H9 (cell line): ENCODE data around the gene PAQR3. TPM values are rescaled to one million over a fixed set of nuclear protein-coding genes. Genes with fewer than 3 reads are reported as not detected.

Source experiments
- DNase-seq: peaks from one replicate; pipeline ENCODE4 v3.0.0-alpha.2; 2017
- H2AFZ ChIP-seq: one replicate; pipeline ENCODE4 v1.6.1; 2013; ENCODE audit warnings: mild to moderate bottlenecking, low read length, control low read depth, moderate library complexity
- H2AK5ac ChIP-seq: 2 replicates; pipeline ENCODE4 v1.6.1; 2013; ENCODE audit warnings: low read length, control low read depth, mixed read lengths; ENCODE audit not compliant: insufficient read length
- H2BK120ac ChIP-seq: one replicate; pipeline ENCODE4 v1.6.1; 2013; ENCODE audit warnings: low read depth, mild to moderate bottlenecking, low read length, control low read depth, inconsistent platforms; ENCODE audit not compliant: poor library complexity, severe bottlenecking
- H2BK12ac ChIP-seq: 2 replicates; pipeline ENCODE4 v1.6.1; 2013; ENCODE audit warnings: low read length, control low read depth, mixed read lengths, low read depth; ENCODE audit not compliant: insufficient read length
- H2BK15ac ChIP-seq: 2 replicates; pipeline ENCODE4 v1.6.1; 2013; ENCODE audit warnings: low read depth, low read length, control low read depth
- H2BK20ac ChIP-seq: one replicate; pipeline ENCODE4 v1.6.1; 2013; ENCODE audit warnings: low read depth, mild to moderate bottlenecking, low read length, control low read depth, inconsistent platforms; ENCODE audit not compliant: poor library complexity, severe bottlenecking
- H2BK5ac ChIP-seq: 2 replicates; pipeline ENCODE4 v1.6.1; 2013; ENCODE audit warnings: low read length, control low read depth, mixed read lengths; ENCODE audit not compliant: insufficient read length
- H3K14ac ChIP-seq: 2 replicates; pipeline ENCODE4 v1.6.1; 2013; ENCODE audit warnings: low read length, control low read depth; ENCODE audit not compliant: insufficient read depth
- H3K18ac ChIP-seq: 2 replicates; pipeline ENCODE4 v1.6.1; 2013; ENCODE audit warnings: low read depth, mild to moderate bottlenecking, mixed read lengths, low read length, control low read depth; ENCODE audit not compliant: insufficient read length
- H3K23ac ChIP-seq: 2 replicates; pipeline ENCODE4 v1.6.1; 2013; ENCODE audit warnings: low read length, control low read depth, mixed read lengths, low read depth; ENCODE audit not compliant: insufficient read length
- H3K23me2 ChIP-seq: 2 replicates; pipeline ENCODE4 v1.6.1; 2013; ENCODE audit warnings: low read depth, mild to moderate bottlenecking, mixed read lengths, low read length, control low read depth; ENCODE audit not compliant: insufficient read length, poor library complexity, severe bottlenecking
- H3K27ac ChIP-seq: 2 replicates; pipeline ENCODE4 v1.5.1; 2013; ENCODE audit warnings: low read length, control low read depth, mixed read lengths, low read depth; ENCODE audit not compliant: insufficient read length
- H3K27me3 ChIP-seq: 2 replicates; pipeline ENCODE4 v1.6.1; 2013; ENCODE audit warnings: low read length, control low read depth, inconsistent platforms; ENCODE audit not compliant: insufficient read depth
- H3K4ac ChIP-seq: 2 replicates; pipeline ENCODE4 v1.6.1; 2013; ENCODE audit warnings: low read depth, mild to moderate bottlenecking, control low read depth, inconsistent platforms, low read length, moderate library complexity
- H3K4me1 ChIP-seq: 2 replicates; pipeline ENCODE4 v1.6.1; 2013; ENCODE audit warnings: low read length, control low read depth, inconsistent platforms; ENCODE audit not compliant: insufficient read depth
- H3K4me2 ChIP-seq: 2 replicates; pipeline ENCODE4 v1.6.1; 2013; ENCODE audit warnings: low read length, control low read depth, mixed read lengths; ENCODE audit not compliant: insufficient read length, insufficient read depth
- H3K56ac ChIP-seq: 2 replicates; pipeline ENCODE4 v1.6.1; 2013; ENCODE audit warnings: low read depth, mild to moderate bottlenecking, mixed read lengths, low read length, control low read depth; ENCODE audit not compliant: insufficient read length
- H3K79me1 ChIP-seq: 2 replicates; pipeline ENCODE4 v1.6.1; 2013; ENCODE audit warnings: low read depth, mild to moderate bottlenecking, moderate library complexity, low read length, control low read depth, inconsistent platforms; ENCODE audit not compliant: insufficient read depth, poor library complexity, severe bottlenecking
- H3K79me2 ChIP-seq: 2 replicates; pipeline ENCODE4 v1.6.1; 2013; ENCODE audit warnings: low read length, control low read depth, inconsistent platforms; ENCODE audit not compliant: insufficient read depth
- H3K9ac ChIP-seq: 2 replicates; pipeline ENCODE4 v1.6.1; 2013; ENCODE audit warnings: low read length, control low read depth, mixed read lengths; ENCODE audit not compliant: insufficient read length; ENCODE audit errors: extremely low read depth
- H3K9me3 ChIP-seq: one replicate; pipeline ENCODE4 v1.6.1; 2013; ENCODE audit warnings: low read depth, low read length, inconsistent platforms; ENCODE audit not compliant: control insufficient read depth
- H3T11ph ChIP-seq: one replicate; pipeline ENCODE4 v1.6.1; 2013; ENCODE audit warnings: mild to moderate bottlenecking, low read length, control low read depth, inconsistent platforms
- H4K20me1 ChIP-seq: one replicate; pipeline ENCODE4 v1.6.1; 2013; ENCODE audit not compliant: control insufficient read depth, insufficient read length, insufficient read depth
- H4K5ac ChIP-seq: 2 replicates; pipeline ENCODE4 v1.6.1; 2013; ENCODE audit warnings: low read depth, mild to moderate bottlenecking, mixed read lengths, low read length, control low read depth; ENCODE audit not compliant: insufficient read length
- H4K8ac ChIP-seq: replicated peaks from 2 replicates; pipeline ENCODE4 v1.6.1; 2013; ENCODE audit warnings: low read length, control low read depth, mixed read lengths, low read depth; ENCODE audit not compliant: insufficient read length
- H4K91ac ChIP-seq: 2 replicates; pipeline ENCODE4 v1.6.1; 2013; ENCODE audit warnings: low read depth, mild to moderate bottlenecking, moderate library complexity, mixed read lengths, low read length, control low read depth; ENCODE audit not compliant: insufficient read length
- H3K27ac Mint-ChIP-seq, 3 experiments: 2 replicates in 2 of 3; 3 replicates in 1 of 3; pipeline ENCODE4 v1.8.0; 2020 to 2021; ENCODE audit warnings: mixed read lengths in 3 of 3, mild to moderate bottlenecking in 1 of 3, moderate library complexity in 1 of 3
- H3K27me3 Mint-ChIP-seq: 2 replicates; pipeline ENCODE4 v1.8.0; 2021; ENCODE audit warnings: low read depth, mild to moderate bottlenecking, moderate library complexity, mixed read lengths
- H3K36me3 Mint-ChIP-seq, 3 experiments: 2 replicates in 2 of 3; 3 replicates in 1 of 3; pipeline ENCODE4 v1.8.0; 2020 to 2021; ENCODE audit warnings: low read depth in 3 of 3, mixed read lengths in 3 of 3; ENCODE audit not compliant: insufficient read depth in 1 of 3
- H3K4me1 Mint-ChIP-seq, 2 experiments: 2 replicates each; pipeline ENCODE4 v1.8.0; 2020; ENCODE audit warnings: mixed read lengths in 2 of 2
- H3K4me3 Mint-ChIP-seq, 2 experiments: 2 replicates in 1 of 2; 3 replicates in 1 of 2; pipeline ENCODE4 v1.8.0; 2020 to 2021; ENCODE audit warnings: mild to moderate bottlenecking in 2 of 2, mixed read lengths in 2 of 2, moderate library complexity in 1 of 2
- H3K9me3 Mint-ChIP-seq, 2 experiments: 2 replicates in 1 of 2; 3 replicates in 1 of 2; pipeline ENCODE4 v1.8.0; 2020; ENCODE audit warnings: mild to moderate bottlenecking in 2 of 2, mixed read lengths in 2 of 2, moderate library complexity in 1 of 2
- CTCF ChIP-seq: fragments of 200-600 bp; sonication (generic); conservative IDR thresholded peaks from 3 replicates; pipeline ENCODE4 v1.8.0; 2021; ENCODE audit warnings: antibody characterized with exemption, mild to moderate bottlenecking
- WGBS: extraction: QIAGEN DNeasy Blood & Tissue Kit; methylation state at CpG from one replicate; pipeline ENCODE4 v1.1.7; 2013; ENCODE audit warnings: missing lambda C conversion rate, low lambda C conversion rate, mixed read lengths; ENCODE audit not compliant: insufficient read length; ENCODE audit errors: extremely low coverage; 5-methylcytosine and 5-hydroxymethylcytosine counted together
- total RNA-seq: library from RNA; stranded (reverse); gene quantifications from 2 replicates; pipeline ENCODE4 v1.2.1, GENCODE V29; 2021

Gene PAQR3
- total RNA-seq, 1 experiment from 2014 or later = 26.3 TPM

GRCh38 chr4:78984593-78984992 is 45.4 kb upstream of the PAQR3 start:
- Mint-ChIP-seq H3K27me3 (peaks cover 4% of the 10 kb centered on the region; the same call in 1 of the 2 replicates), H3K4me1 (no peaks in the 10 kb centered on the region), H3K4me3 (no peak overlapping the region), H3K36me3 (peaks cover 5 to 7% (median 7%) of the 10 kb centered on the region in 3 experiments; a peak in 6 of 7 replicates), H3K9me3 (peaks cover 14 to 16% of the 10 kb centered on the region in 2 experiments), H3K27ac (no peak overlapping the region)
- no peaks in the 10 kb centered on the region for H4K20me1 ChIP-seq
- no peak overlapping the region for H3K23ac ChIP-seq
- H2BK12ac ChIP-seq = no peak overlapping the region
- H3K4me1 ChIP-seq = no peaks in the 10 kb centered on the region
- no peak overlapping the region for H2BK20ac ChIP-seq
- no peak overlapping the region for H4K91ac ChIP-seq
- no CpG with 5 or more reads among the region's 2 CpGs for WGBS
- H3K27me3 ChIP-seq = no peaks in the 10 kb centered on the region
- TF ChIP-seq CTCF = no peak
- H2BK5ac ChIP-seq = no peak overlapping the region
- no peak overlapping the region for H3K18ac ChIP-seq
- H4K5ac ChIP-seq = no peak overlapping the region
- no peak overlapping the region for H3K4ac ChIP-seq
- no peaks in the 10 kb centered on the region for H3K9me3 ChIP-seq
- H2BK120ac ChIP-seq = no peak overlapping the region
- no peak overlapping the region for H3K14ac ChIP-seq
- H4K8ac ChIP-seq = no peak overlapping the region
- no peaks in the 10 kb centered on the region for H3K79me1 ChIP-seq
- no peak overlapping the region for H2AK5ac ChIP-seq
- no peaks in the 10 kb centered on the region for H3K79me2 ChIP-seq
- no peak overlapping the region for H3T11ph ChIP-seq
- no peak overlapping the region for H3K56ac ChIP-seq
- no peak for DNase-seq
- H3K23me2 ChIP-seq = no peaks in the 10 kb centered on the region
- H3K4me2 ChIP-seq = no peak overlapping the region
- H2BK15ac ChIP-seq = no peak overlapping the region
- no peak overlapping the region for H3K27ac ChIP-seq
- no peak overlapping the region for H3K9ac ChIP-seq
- no peak overlapping the region for H2AFZ ChIP-seq
